GM10266 (cell line): ENCODE results near the gene THUMPD2.
"Not testable (repeated sequence)": the region's sequence is repeated elsewhere in the genome, so short reads cannot be mapped to it uniquely, and the experiment has no call there.

ENCODE experiments used
- DNase-seq: peaks from one replicate; pipeline ENCODE4 v3.0.0; 2012; ENCODE audit errors: extremely low spot score
- TF ChIP-seq, protein P1 (sequence below): IDR thresholded peaks from 2 replicates; pipeline ENCODE4 v1.5.1; 2012; ENCODE audit warnings: mild to moderate bottlenecking, low read depth; ENCODE audit not compliant: control insufficient read depth, insufficient read depth; ENCODE audit errors: missing control alignments

Gene THUMPD2

DNA sequence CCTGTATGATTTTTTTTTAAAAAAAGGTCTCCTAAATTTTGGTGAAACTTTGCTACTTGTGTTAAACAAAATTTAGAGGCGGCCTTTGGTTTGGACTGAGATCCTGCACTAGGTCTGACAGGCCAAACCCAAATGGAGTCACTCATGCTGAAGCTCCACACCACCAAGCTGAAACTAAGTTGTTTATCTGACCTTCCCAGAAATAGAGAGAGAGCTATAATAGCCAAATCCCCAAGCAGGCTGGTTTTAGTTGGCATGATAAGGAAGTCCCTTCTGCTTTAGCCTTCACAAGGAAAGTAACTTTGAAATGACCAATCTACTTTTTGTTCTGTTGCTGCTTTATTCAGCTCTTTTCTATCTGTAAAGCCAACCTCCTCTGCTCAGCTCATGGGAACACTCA, 17.1 kb upstream of the THUMPD2 start:
- TF ChIP-seq, protein P1, sequence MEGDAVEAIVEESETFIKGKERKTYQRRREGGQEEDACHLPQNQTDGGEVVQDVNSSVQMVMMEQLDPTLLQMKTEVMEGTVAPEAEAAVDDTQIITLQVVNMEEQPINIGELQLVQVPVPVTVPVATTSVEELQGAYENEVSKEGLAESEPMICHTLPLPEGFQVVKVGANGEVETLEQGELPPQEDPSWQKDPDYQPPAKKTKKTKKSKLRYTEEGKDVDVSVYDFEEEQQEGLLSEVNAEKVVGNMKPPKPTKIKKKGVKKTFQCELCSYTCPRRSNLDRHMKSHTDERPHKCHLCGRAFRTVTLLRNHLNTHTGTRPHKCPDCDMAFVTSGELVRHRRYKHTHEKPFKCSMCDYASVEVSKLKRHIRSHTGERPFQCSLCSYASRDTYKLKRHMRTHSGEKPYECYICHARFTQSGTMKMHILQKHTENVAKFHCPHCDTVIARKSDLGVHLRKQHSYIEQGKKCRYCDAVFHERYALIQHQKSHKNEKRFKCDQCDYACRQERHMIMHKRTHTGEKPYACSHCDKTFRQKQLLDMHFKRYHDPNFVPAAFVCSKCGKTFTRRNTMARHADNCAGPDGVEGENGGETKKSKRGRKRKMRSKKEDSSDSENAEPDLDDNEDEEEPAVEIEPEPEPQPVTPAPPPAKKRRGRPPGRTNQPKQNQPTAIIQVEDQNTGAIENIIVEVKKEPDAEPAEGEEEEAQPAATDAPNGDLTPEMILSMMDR, result no peak
- DNase-seq, result no peak

DNA sequence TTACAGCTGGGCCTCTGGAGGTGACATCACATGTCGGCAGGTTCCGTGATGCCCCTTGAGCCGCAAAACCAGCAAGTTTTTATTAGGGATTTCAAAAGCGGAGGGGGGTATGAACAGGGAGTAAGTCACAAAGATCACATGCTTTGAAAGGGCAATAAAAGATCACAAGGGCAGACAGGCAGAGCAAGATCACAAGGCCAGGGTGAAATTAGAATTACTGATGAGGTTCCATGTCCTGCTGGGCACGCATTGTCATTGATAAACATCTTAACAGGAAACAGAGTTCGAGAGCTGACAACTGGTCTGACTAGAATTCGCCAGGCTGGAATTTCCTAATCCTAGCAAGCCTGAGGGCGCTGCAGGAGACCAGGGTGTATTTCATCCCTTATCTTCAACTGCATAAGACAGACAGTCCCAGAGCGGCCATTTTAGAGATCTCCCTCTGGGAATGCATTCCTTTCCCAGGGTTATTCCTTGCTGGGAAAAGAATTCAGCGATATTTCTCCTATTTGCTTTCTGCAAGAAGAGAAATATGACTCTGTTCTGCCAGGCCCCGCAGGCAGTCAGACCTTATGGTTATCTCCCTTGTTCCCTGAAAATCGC, 11.3 kb upstream of the THUMPD2 start:
- not testable (repeated sequence) for DNase-seq

DNA sequence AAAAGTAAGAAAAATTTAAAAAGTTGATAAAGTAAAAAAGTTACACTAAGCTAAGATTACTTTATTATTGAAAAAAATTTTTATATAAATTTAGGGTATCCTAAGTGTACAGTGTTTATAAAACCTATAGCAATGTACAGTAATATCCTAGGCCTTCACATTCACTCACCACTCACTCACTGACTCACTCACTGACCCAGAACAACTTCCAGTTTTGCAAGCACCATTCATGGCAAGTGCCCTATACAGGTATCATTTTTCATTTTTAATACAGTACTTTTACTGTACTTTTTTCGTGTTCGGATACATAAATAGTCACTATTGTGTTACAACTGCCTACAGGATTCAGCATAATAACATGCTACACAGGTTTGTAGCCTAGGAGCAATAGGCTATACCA, 8.9 kb upstream of the THUMPD2 start:
- DNase-seq, result no peak

DNA sequence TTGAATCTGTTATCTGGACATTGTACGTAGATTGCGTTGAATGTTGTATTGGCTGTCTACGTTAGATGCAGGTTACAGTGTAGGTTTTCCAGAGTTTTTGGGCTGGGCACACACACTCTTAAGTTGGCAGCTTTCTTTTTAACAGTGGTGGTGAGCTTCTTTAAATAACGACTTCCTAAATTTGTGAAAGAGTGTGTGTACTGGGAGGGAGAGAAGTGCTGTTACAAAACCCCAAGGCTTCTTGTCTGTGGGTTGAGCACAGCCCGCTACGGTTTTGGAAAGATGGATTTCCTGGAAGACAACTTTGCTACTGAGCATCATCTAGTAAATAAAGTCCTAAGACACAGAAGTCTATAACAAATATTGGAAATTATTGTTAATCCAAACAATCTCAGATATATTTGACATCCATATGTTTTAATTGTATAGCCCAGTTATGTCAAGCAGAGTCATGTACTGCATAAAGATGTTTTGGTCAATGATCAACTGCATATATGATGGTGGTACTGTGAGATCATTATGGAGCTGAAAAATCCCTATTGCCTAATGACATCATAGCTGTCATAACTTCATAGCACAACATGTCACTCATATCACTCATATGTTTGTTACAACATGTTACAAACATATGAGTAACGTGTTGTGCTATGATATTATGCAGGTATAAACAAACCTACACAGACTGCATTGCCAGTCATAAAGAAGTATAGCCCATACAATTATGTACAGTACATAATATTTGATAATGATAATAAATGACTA, 7.9 kb upstream of the THUMPD2 start:
- TF ChIP-seq, protein P1, result no peak
- no peak for DNase-seq

More for the DNA sequence above, 8.9 kb upstream of the THUMPD2 start:
- TF ChIP-seq, protein P1, result no peak

DNA sequence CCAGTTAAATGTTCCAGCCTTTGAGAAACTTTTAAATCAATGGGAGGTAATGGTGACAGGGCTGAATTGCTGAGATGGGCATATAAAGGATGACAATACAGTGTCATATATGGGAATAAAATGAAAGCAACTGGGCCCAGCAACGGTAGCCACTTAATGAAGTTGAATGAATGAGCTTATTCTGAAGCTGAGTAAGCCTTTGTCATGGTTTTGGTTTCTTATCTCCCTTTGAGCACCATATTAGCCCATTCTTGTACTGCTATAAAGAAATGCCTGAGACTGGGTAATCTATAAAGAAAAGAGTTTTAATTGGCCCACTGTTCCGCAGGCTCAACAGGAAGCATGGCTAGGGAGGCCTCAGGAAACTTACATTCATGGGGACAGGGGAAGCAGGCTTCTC, 3.5 kb upstream of the THUMPD2 start:
- TF ChIP-seq, protein P1, result no peak
- DNase-seq, result no peak

DNA sequence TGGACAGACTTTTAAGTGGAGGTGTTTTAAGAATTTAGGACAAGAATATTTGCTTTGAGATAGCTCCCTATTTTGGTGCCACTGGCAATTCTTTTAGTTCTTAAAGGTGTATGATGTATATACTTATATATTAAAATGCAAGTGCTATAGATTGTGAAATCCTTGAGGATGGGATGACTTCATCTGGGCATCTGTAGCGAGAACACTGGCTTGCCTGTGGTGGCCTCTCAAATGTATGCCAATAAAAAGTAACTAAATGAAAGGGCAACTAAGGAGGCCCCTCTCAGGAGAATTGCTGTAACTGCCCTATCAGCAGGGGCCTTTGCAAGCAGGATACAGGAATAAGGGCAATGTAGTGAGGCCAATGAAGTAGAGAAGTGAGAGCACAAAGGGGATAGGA, 2.6 kb upstream of the THUMPD2 start:
- TF ChIP-seq, protein P1, result no peak
- no peak for DNase-seq

DNA sequence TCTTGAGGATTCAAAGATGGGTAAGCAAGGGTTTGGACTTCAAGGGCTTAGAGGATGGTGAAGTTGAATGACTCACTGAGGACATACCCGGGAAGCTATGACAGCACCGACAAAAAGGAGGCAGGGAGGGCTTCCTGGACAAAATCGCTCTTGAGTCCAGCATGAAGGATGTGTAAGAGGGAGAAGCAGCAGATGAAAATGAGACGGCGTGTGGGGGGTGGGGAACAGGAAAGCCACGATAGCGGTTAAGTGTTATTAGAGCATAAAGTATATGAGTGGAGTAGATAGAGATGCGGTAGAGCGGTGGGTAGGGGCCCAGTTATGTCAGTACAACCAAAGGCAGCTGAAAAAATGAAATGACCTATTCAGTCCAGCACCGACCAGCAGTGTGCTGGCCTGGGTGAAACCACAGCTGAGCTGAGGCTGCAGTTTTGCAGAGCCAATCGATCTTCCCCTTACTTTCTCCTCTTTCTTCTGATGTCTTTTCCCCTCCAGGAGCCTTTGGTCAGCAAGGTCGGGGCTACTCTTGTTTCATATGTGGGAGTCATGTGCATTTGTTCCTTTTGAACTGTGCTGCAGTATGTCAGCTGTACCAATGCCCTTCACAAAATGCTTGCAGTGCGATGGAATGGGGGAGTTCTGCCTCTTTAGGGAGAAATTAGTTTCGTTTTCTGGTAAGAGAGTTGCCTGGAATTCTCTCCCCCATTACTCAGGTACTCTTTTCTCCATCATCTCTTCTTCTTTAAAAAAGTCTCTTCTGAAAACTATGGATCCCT, 2.0 kb upstream of the THUMPD2 start:
- no peak for DNase-seq
- TF ChIP-seq, protein P1, result no peak
